HG02870 (cell line): Measurements from ENCODE around the gene COL6A6.
"Not testable (repeated sequence)": the region's sequence is repeated elsewhere in the genome, so short reads cannot be mapped to it uniquely, and the experiment has no call there.

ENCODE experiments used
- ATAC-seq: cut with Tn5 transposase; IDR thresholded peaks from one replicate; pipeline ENCODE4 v1.9.1; 2021; ENCODE audit warnings: mild to moderate bottlenecking, moderate library complexity; ENCODE audit not compliant: unreplicated experiment

The COL6A6 gene

GRCh38 chr3:130529486-130530215 lies 12.7 kb downstream of the COL6A6 start:
- peak; percentile 50 for ATAC-seq

- ATAC-seq, result no peak
Measured at GRCh38 chr3:130533247-130533646, 16.3 kb downstream of the COL6A6 start.

GRCh38 chr3:130537673-130538304 lies 20.8 kb downstream of the COL6A6 start:
- no peak for ATAC-seq

GRCh38 chr3:130539005-130539404 lies 22.0 kb downstream of the COL6A6 start:
- ATAC-seq, result peak; percentile 45

GRCh38 chr3:130543322-130543721 lies 26.3 kb downstream of the COL6A6 start:
- no peak for ATAC-seq

GRCh38 chr3:130546920-130547679 lies 30.1 kb downstream of the COL6A6 start:
- no peak for ATAC-seq

- ATAC-seq, result not testable (repeated sequence)
Measured at GRCh38 chr3:130547680-130548065, 30.7 kb downstream of the COL6A6 start.

- ATAC-seq, result no peak
Measured at GRCh38 chr3:130548356-130548755, 31.4 kb downstream of the COL6A6 start.

- ATAC-seq, result no peak
Measured at GRCh38 chr3:130557336-130558035, 40.5 kb downstream of the COL6A6 start.

GRCh38 chr3:130558366-130558765 lies 41.4 kb downstream of the COL6A6 start:
- ATAC-seq, result no peak

GRCh38 chr3:130565224-130565623 lies 48.2 kb downstream of the COL6A6 start:
- ATAC-seq, result no peak
